ENCODE measurements around the gene SDS. TPM values are rescaled to one million over a fixed set of nuclear protein-coding genes. Genes with fewer than 3 reads are reported as not detected.

SDS gene
- total RNA-seq, 1 experiment from 2014 or later = not detected

GRCh38 chr12:113436993-113437728 lies 33.5 kb upstream of the SDS start:
- 100% methylated on average over 2 of the region's 6 CpGs for WGBS (ENCODE audit: extremely low coverage, insufficient read length, low lambda C conversion rate)
- Histone ChIP-seq H3K18ac (ENCODE audit: insufficient read length, low read depth, low read length) (no peak overlapping the region), H3K27ac (ENCODE audit: insufficient read length, low read depth, low read length) (no peak overlapping the region), H2BK12ac (ENCODE audit: insufficient read length, low read depth, low read length) (no peak overlapping the region), H3K56ac (ENCODE audit: insufficient read length, low read depth, low read length) (no peak overlapping the region), H4K91ac (ENCODE audit: insufficient read length, low read depth, low read length) (no peak overlapping the region), H3K23me2 (ENCODE audit: insufficient read length, low read depth, low read length, poor library complexity, severe bottlenecking) (no peaks in the 10 kb centered on the region), H3K4me2 (ENCODE audit: insufficient read depth, insufficient read length, low read length) (no peak overlapping the region), H2BK15ac (ENCODE audit: low read depth, low read length) (no peak overlapping the region), H4K20me1 (ENCODE audit: control insufficient read depth, insufficient read depth, insufficient read length) (no peaks in the 10 kb centered on the region), H3K9me3 (ENCODE audit: control insufficient read depth, low read depth, low read length) (no peaks in the 10 kb centered on the region), H2AFZ (ENCODE audit: low read length) (no peak overlapping the region), H3K14ac (ENCODE audit: insufficient read depth, low read length) (no peak overlapping the region), H2BK5ac (ENCODE audit: insufficient read length, low read length) (no peak overlapping the region), H4K5ac (ENCODE audit: insufficient read length, low read depth, low read length) (no peak overlapping the region), H3K27me3 (ENCODE audit: insufficient read depth, low read length) (no peaks in the 10 kb centered on the region), H3K79me1 (ENCODE audit: insufficient read depth, low read depth, low read length, poor library complexity, severe bottlenecking) (no peaks in the 10 kb centered on the region), H3T11ph (ENCODE audit: low read length) (no peak overlapping the region), H3K9ac (ENCODE audit: extremely low read depth, insufficient read length, low read length) (no peak overlapping the region), H2AK5ac (ENCODE audit: insufficient read length, low read length) (no peak overlapping the region), H3K4me1 (ENCODE audit: insufficient read depth, low read length) (no peaks in the 10 kb centered on the region), H4K8ac (replicated peaks; ENCODE audit: insufficient read length, low read depth, low read length) (no peak overlapping the region), H3K23ac (ENCODE audit: insufficient read length, low read depth, low read length) (no peak overlapping the region), H2BK20ac (ENCODE audit: low read depth, low read length, poor library complexity, severe bottlenecking) (no peak overlapping the region), H2BK120ac (ENCODE audit: low read depth, low read length, poor library complexity, severe bottlenecking) (no peak overlapping the region), H3K4ac (ENCODE audit: low read depth, low read length) (no peak overlapping the region), H3K79me2 (ENCODE audit: insufficient read depth, low read length) (no peaks in the 10 kb centered on the region)
- TF ChIP-seq CTCF (conservative IDR thresholded peaks at IDR 0.05) = no peak
- no peaks in the 10 kb centered on the region for H3K36me3 Mint-ChIP-seq (ENCODE audit: insufficient read depth in 1 of 3, low read depth in 3 of 3)
- no peak overlapping the region for H3K4me3 Mint-ChIP-seq
- H3K27ac Mint-ChIP-seq = no peak overlapping the region
- H3K9me3 Mint-ChIP-seq = no peaks in the 10 kb centered on the region; a peak in 1 of 5 replicates
- peaks cover 11% of the 10 kb centered on the region for H3K27me3 Mint-ChIP-seq (ENCODE audit: low read depth)
- no peak for DNase-seq
- H3K4me1 Mint-ChIP-seq = peaks cover 3 to 10% of the 10 kb centered on the region in 2 experiments
